GM21528 (cell line): Measurements from ENCODE around the gene SOBP.

ENCODE experiments used
- ATAC-seq: cut with Tn5 transposase; IDR thresholded peaks from one replicate; pipeline ENCODE4 v1.9.1; 2021; ENCODE audit warnings: mild to moderate bottlenecking, moderate library complexity; ENCODE audit not compliant: unreplicated experiment, low FRiP score

Gene SOBP

DNA sequence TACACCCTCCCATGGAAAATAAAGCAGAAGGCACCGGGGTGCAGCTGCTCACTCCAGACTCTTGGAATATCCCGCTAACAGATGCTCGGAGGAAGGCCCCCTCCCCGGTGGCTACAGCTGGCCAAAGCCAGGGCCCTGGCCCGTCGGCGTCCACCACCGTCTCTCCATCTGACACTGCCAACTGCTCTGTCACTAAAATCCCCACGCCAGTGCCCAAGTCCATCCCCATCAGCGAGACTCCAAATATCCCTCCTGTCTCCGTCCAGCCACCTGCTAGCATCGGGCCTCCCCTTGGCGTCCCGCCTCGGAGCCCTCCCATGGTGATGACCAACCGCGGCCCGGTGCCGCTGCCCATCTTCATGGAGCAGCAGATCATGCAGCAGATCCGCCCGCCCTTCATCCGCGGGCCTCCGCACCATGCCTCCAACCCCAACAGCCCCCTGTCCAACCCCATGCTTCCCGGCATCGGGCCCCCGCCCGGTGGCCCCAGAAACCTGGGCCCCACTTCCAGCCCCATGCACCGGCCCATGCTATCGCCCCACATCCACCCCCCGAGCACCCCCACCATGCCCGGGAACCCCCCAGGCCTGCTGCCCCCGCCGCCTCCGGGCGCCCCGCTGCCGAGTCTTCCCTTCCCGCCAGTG is 143.9 kb downstream of the SOBP start:
- ATAC-seq = no peak

DNA sequence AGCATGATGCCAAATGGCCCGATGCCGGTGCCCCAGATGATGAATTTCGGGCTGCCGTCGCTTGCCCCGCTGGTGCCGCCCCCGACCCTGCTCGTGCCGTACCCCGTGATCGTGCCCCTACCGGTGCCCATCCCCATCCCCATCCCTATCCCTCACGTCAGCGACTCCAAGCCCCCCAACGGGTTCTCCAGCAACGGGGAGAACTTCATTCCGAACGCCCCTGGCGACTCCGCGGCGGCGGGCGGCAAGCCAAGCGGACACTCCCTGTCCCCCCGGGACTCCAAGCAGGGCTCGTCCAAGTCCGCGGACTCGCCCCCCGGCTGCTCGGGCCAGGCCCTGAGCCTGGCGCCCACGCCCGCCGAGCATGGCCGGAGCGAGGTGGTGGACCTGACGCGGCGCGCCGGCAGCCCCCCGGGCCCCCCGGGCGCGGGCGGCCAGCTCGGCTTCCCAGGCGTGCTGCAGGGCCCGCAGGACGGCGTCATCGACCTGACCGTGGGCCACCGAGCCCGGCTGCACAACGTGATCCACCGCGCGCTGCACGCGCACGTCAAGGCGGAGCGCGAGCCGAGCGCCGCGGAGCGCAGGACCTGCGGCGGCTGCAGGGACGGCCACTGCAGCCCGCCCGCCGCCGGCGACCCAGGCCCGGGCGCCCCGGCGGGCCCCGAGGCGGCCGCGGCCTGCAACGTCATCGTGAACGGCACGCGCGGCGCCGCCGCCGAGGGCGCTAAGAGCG is 144.6 kb downstream of the SOBP start:
- no peak for ATAC-seq

DNA sequence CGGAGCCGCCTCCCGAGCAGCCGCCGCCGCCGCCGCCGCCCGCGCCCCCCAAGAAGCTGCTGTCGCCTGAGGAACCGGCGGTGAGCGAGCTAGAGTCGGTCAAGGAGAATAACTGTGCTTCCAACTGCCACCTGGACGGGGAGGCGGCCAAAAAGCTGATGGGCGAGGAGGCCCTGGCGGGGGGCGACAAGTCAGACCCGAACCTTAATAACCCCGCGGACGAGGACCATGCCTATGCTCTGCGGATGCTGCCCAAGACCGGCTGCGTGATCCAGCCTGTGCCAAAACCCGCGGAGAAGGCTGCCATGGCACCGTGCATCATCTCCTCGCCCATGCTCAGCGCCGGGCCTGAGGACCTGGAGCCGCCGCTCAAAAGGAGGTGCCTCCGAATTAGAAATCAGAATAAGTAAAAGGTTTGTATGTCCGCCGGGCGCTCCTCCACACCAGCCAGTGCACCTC is 145.2 kb downstream of the SOBP start:
- no peak for ATAC-seq

GRCh38 chr6:107636486-107636885 is 146.6 kb downstream of the SOBP start:
- ATAC-seq = no peak

GRCh38 chr6:107637316-107638315 is 147.7 kb downstream of the SOBP start:
- ATAC-seq = no peak

DNA sequence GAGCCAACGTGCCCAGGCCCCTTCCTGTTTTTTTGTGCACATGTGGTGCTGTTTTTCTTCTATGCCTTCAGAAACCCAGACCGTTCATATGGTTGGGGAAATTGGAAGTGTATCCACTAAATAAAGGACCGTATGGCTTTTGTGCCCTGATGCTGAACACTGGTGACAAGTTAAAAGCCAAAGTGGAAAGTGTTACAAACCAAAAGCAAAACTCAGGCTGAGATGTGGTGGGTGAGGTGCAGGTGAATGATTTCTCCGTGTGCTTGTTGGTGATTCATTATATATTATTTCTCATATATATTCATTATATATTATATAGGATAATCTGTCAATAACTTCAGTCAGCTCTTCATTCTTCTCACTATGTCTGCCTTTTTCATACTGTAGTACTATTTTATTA is 148.6 kb downstream of the SOBP start:
- ATAC-seq = no peak

DNA sequence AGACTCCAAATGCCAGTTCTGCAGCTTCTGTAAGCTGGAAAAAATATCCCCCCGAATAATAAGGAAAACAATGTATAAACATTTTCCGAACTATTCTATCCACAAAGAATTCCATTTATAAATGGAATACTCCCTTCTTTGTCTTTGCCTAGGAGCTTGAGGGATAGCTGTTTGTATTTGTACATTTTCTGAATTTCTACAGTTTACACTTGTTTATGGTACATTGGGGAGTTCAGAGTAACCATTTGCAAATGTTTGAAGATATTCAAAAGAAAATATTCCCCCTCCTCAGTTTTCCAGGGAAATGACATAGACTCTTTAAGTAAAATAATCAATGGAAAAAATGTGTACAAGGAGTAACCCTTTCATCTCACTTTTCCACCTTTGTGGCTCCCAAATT is 149.6 kb downstream of the SOBP start:
- no peak for ATAC-seq

DNA sequence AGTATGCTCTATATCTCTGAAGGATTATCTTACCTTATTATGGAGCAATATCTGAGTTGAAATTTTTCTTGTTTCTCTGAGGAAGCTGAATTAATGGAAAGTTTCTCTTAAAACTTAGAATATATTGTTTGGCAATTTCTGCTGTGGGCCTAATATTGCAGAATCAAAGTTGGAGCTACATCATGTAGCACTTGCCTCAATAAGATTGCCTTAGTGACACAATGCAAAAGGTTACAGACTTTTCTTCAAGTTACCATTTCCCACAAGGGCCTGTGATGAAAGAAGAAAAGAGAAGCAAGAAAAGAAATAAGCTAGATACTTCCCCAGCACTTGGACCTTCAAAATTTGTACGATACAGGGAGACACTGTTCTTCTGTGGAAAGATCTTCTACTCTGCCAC is 151.2 kb downstream of the SOBP start:
- ATAC-seq = no peak

DNA sequence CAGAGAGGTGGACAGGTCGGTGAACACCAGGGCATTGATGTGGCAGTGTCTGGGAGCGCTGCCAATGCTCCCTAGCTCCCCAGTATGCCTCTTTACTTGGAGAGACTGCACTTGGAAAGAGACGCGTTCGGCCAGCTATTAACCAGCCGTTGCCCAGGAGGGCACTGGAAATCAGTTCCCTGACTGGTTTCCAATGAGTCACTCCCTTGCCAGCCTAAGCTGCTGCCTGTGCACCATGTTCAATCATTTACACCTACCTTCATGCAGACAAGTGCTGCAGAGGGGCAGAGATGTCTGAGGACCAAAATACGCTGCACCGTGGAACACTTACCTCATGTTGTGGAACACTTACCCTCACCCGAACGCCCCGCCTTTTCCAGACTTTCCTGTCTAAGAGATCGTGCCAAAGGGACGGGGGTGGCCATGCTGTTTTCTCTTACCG is 151.6 kb downstream of the SOBP start:
- no peak for ATAC-seq

GRCh38 chr6:107642095-107642860 is 152.4 kb downstream of the SOBP start:
- ATAC-seq = no peak

- ATAC-seq = no peak
Observed at GRCh38 chr6:107642861-107643328, 153.0 kb downstream of the SOBP start.

GRCh38 chr6:107644513-107644912 is 154.6 kb downstream of the SOBP start:
- ATAC-seq = no peak

- ATAC-seq = no peak
Observed at GRCh38 chr6:107645740-107646139, 155.8 kb downstream of the SOBP start.

DNA sequence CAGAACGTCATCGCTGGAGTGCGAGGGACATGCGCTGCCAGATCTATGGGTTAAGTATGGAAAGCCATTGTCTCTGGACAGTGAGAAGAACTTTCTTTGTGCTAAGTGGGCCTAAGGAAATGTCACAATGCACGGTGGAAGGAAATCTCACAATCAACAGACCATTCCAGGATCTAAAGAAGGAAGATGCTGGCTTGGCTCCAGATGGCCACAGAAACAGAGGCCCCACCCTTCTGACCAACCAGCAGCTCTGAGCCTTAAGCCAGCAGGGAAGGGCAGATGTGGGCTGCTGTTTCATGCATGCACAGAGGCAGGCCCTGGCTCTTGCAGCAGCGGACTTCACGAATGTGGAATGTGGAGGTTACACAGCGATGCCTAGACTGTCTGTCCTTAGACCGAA is 156.3 kb downstream of the SOBP start:
- ATAC-seq = no peak

DNA sequence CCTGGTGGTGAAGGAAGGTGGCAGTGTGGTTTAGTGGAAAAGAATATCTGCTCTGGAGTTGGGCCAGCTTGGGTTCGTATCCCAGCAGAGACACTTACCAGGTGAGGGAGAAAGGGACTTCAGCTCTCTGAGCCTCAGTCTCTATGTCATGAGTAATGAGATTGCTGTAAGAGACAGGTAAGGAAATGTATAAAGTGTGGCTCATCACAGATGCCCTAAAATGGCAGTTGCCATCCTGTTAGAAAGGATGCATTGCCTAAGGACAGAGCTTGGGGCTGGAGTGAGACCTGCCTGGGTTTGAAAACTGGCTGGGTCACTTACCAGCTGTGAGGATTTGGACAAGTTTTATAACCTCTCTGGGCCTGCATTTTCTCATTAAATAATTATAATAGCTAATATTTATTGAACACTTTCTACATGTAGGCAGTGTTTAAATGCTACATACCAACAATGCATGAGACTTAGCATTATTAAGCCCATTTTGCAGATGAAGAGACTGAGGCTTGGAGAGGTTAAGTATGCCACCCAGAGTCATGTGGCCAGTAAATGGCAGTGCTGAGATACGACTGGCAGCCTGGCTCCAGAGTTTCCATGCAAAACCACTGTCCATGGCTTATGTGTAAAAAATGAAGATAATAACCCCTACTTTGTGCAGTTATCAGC is 157.0 kb downstream of the SOBP start:
- no peak for ATAC-seq

DNA sequence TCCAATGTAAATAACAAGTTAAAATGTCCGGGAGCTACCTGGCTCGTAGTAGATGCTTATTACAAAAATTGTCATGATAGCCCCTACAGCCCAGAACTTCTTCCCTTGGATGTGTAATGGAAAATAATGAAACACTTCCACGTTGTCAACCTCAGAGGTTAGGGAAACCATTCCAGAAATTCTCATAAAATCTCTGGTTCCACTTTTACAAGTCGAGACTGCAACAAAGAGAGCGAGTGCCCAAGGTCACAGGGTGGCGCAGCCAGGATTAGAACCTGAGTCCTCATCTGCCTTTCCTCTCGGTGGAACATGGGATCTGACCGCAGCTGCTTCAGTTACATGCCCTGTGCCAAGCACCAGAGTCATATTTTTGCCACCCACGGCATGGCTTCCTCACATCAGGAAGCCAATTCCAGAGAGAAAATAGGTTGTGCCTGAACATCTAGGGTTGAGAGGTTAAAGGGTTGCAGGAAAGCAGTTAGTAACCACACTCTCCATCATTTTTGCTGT is 157.6 kb downstream of the SOBP start:
- no peak for ATAC-seq

DNA sequence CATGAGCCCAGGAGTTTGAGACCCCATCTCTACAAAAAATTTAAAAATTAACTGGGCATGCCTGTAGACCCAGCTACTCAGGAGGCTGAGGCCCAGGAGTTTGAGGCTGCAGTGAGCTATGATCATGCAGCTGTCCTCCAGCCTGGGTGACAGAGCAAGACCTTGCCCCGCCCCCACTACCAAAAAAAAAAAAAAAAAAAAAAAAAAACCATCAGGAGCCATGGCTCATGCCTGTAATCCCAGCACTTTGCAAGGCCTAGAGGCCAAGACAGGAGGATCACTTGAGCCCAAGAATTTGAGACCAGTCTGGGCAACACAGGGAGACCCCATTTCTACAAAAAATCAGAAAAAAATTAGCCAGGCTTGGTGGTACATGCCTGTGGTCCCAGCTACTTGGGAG is 159.1 kb downstream of the SOBP start:
- ATAC-seq = no peak

DNA sequence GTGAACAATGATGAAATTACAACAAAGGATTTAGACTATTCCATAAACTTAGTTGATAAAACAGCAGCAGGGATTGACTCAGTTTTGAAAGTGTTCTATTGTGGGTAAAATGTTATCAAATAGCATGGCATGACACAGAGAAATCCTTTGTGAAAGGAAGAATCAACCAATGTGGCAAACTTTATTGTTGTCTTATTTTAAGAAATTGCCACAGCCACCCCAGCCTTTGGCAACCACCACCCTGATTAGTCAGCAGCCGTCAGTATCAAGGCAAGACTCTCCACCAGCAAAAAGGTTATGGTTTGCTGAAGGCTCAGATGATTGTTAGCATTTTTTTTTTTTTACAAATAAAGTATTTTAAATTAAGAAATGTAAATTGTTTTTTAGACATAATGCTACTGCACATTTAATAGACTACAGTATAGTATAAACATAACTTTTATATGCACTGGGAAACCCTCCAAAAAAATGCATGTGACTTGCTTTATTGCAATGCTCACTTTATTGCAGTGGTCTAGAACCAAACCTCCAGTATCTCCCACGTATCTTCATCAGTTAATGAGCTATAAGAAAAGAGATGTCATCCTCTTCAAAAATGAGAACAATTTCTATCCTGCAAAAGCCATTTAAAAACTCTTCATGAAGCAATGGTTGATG is 162.7 kb downstream of the SOBP start:
- ATAC-seq = no peak

DNA sequence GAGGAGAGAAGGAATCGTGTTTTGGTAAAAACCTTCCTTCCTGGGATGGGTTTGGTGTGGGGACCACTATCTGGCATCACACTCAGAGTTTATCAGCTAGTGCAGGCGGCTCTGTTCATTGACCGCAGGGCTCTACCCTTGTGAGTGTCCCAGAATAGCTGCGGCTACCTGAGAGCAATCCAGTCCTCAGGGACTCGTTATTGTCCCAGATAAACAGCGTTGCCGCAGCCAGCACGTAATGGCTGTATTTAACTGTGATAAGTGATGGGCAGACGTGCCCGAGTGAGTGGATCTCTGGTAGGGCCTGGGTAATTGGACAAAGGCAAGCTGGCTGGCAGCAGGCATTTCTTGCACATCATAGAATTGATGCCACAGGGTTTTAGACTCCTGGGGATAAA is 163.3 kb downstream of the SOBP start:
- no peak for ATAC-seq
